Measurements from ENCODE around the gene BEST1.

BEST1 gene

GRCh38 chr11:61907871-61908729 is 42.1 kb upstream of the BEST1 start:
- Histone ChIP-seq H3K4me3 (ENCODE audit: low read depth, low read length) (no peak overlapping the region), H3K27me3 (ENCODE audit: control insufficient read depth, insufficient read depth, low read length) (no peaks in the 10 kb centered on the region), H3K36me3 (ENCODE audit: control insufficient read depth, insufficient read depth, low read length) (no peaks in the 10 kb centered on the region), H3K79me2 (no peaks in the 10 kb centered on the region), H3K9me3 (ENCODE audit: control insufficient read depth, low read length) (no peaks in the 10 kb centered on the region), H3K27ac (peak overlapping the region; percentile 51), H3K4me2 (ENCODE audit: low read length) (peak overlapping the region; percentile 28), H3K9ac (no peak overlapping the region), H3K4me1 (peaks cover 11% of the 10 kb centered on the region), H2AFZ (peak overlapping the region; percentile 68)
- no peak for TF ChIP-seq CTCF (IDR thresholded peaks at IDR 0.05)

GRCh38 chr11:61908730-61909316 is 41.3 kb upstream of the BEST1 start:
- Histone ChIP-seq H3K9me3 (ENCODE audit: control insufficient read depth, low read length) (no peaks in the 10 kb centered on the region), H3K4me3 (ENCODE audit: low read depth, low read length) (no peak overlapping the region), H3K79me2 (no peaks in the 10 kb centered on the region), H2AFZ (peak overlapping the region; percentile 68), H3K9ac (no peak overlapping the region), H3K27ac (peak overlapping the region; percentile 51), H3K36me3 (ENCODE audit: control insufficient read depth, insufficient read depth, low read length) (no peaks in the 10 kb centered on the region), H3K27me3 (ENCODE audit: control insufficient read depth, insufficient read depth, low read length) (no peaks in the 10 kb centered on the region), H3K4me1 (peaks cover 11% of the 10 kb centered on the region), H3K4me2 (ENCODE audit: low read length) (peak overlapping the region; percentile 28)
- no peak for TF ChIP-seq CTCF (IDR thresholded peaks at IDR 0.05)

- H3K9ac ChIP-seq = no peak overlapping the region
- peaks cover 11% of the 10 kb centered on the region for H3K4me1 ChIP-seq
Measured at GRCh38 chr11:61910187-61911127, 39.7 kb upstream of the BEST1 start.

GRCh38 chr11:61911128-61911700 is 38.9 kb upstream of the BEST1 start:
- Histone ChIP-seq H3K27ac (no peak overlapping the region), H3K9ac (no peak overlapping the region), H3K9me3 (ENCODE audit: control insufficient read depth, low read length) (no peaks in the 10 kb centered on the region), H3K27me3 (ENCODE audit: control insufficient read depth, insufficient read depth, low read length) (no peaks in the 10 kb centered on the region), H3K36me3 (ENCODE audit: control insufficient read depth, insufficient read depth, low read length) (no peaks in the 10 kb centered on the region), H3K79me2 (no peaks in the 10 kb centered on the region), H3K4me1 (peaks cover 11% of the 10 kb centered on the region), H3K4me3 (ENCODE audit: low read depth, low read length) (no peak overlapping the region), H3K4me2 (ENCODE audit: low read length) (no peak overlapping the region), H2AFZ (no peak overlapping the region)
- TF ChIP-seq CTCF (IDR thresholded peaks at IDR 0.05) = no peak

More at GRCh38 chr11:61910187-61911127, 39.7 kb upstream of the BEST1 start:
- Histone ChIP-seq H3K4me3 (ENCODE audit: low read depth, low read length) (no peak overlapping the region), H3K9me3 (ENCODE audit: control insufficient read depth, low read length) (no peaks in the 10 kb centered on the region), H3K36me3 (ENCODE audit: control insufficient read depth, insufficient read depth, low read length) (no peaks in the 10 kb centered on the region), H3K4me2 (ENCODE audit: low read length) (no peak overlapping the region), H2AFZ (no peak overlapping the region), H3K27ac (no peak overlapping the region), H3K79me2 (no peaks in the 10 kb centered on the region), H3K27me3 (ENCODE audit: control insufficient read depth, insufficient read depth, low read length) (no peaks in the 10 kb centered on the region)
- no peak for TF ChIP-seq CTCF (IDR thresholded peaks at IDR 0.05)
